ENCODE measurements around the gene KLHL41. TPM values are rescaled to one million over a fixed set of nuclear protein-coding genes. Genes with fewer than 3 reads are reported as not detected.

The KLHL41 gene
- polyA plus RNA-seq, 1 donor (not counting 4 experiments of a cell fraction or from before 2014, with no cell fraction given): 0.24 TPM

GRCh38 chr2:169520896-169521295 lies 11.4 kb downstream of the KLHL41 start:
- H3K36me3 ChIP-seq (ENCODE audit: control insufficient read depth in 2 of 2, extremely low read depth in 1 of 2, insufficient read depth in 2 of 2, low read length in 2 of 2): no peaks in the 10 kb centered on the region
- dilution Hi-C loops (cut with MboI; ENCODE audit: extremely low pct_ligation_motif_present, low sequenced_read_pairs): no loop called here
- H3K9ac ChIP-seq (ENCODE audit: control insufficient read depth, extremely low read depth, insufficient read depth, low read length): no peak overlapping the region
- H2AFZ ChIP-seq (ENCODE audit: control insufficient read depth, low read length): no peak overlapping the region
- H3K9me3 ChIP-seq (ENCODE audit: control insufficient read depth, low read depth, low read length): no peaks in the 10 kb centered on the region
- no peak overlapping the region for H3K4me3 ChIP-seq (ENCODE audit: control insufficient read depth in 2 of 3, extremely low read depth in 1 of 3, insufficient read depth in 2 of 3, low read depth in 1 of 3, low read length in 3 of 3)
- no peaks in the 10 kb centered on the region for H3K4me1 ChIP-seq (ENCODE audit: control insufficient read depth, extremely low read depth, insufficient read depth, low read length)
- no peak overlapping the region for H3K4me2 ChIP-seq (ENCODE audit: control insufficient read depth, extremely low read depth, insufficient read depth, low read depth, low read length)
- H3K79me2 ChIP-seq (ENCODE audit: control insufficient read depth, insufficient read depth, low read length): no peaks in the 10 kb centered on the region
- FAIRE-seq: no peak
- H3K27me3 ChIP-seq (ENCODE audit: control insufficient read depth, extremely low read depth, insufficient read depth, low read length): no peaks in the 10 kb centered on the region
- no peaks in the 10 kb centered on the region for H4K20me1 ChIP-seq (ENCODE audit: control insufficient read depth, extremely low read depth, insufficient read depth, low read length)
- H3K27ac ChIP-seq (ENCODE audit: control insufficient read depth, insufficient read depth, low read length): no peak overlapping the region
- DNase-seq (ENCODE audit: low read depth, low spot score): no peak
- H3K9me1 ChIP-seq (ENCODE audit: control insufficient read depth, extremely low read depth, insufficient read depth, low read length): no peaks in the 10 kb centered on the region
- no peak for TF ChIP-seq EZH2 (IDR thresholded peaks at IDR 0.05; ENCODE audit: low read length)
- TF ChIP-seq, protein P1, sequence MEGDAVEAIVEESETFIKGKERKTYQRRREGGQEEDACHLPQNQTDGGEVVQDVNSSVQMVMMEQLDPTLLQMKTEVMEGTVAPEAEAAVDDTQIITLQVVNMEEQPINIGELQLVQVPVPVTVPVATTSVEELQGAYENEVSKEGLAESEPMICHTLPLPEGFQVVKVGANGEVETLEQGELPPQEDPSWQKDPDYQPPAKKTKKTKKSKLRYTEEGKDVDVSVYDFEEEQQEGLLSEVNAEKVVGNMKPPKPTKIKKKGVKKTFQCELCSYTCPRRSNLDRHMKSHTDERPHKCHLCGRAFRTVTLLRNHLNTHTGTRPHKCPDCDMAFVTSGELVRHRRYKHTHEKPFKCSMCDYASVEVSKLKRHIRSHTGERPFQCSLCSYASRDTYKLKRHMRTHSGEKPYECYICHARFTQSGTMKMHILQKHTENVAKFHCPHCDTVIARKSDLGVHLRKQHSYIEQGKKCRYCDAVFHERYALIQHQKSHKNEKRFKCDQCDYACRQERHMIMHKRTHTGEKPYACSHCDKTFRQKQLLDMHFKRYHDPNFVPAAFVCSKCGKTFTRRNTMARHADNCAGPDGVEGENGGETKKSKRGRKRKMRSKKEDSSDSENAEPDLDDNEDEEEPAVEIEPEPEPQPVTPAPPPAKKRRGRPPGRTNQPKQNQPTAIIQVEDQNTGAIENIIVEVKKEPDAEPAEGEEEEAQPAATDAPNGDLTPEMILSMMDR (optimal IDR thresholded peaks at IDR 0.05 in 1 of 3, IDR thresholded peaks at IDR 0.05 in 1 of 3, conservative IDR thresholded peaks at IDR 0.05 in 1 of 3; ENCODE audit: extremely low read depth in 1 of 3, insufficient read depth in 2 of 3, low read length in 3 of 3): no peak

- dilution Hi-C loops (cut with MboI; ENCODE audit: extremely low pct_ligation_motif_present, low sequenced_read_pairs): no loop called here
- Histone ChIP-seq H3K36me3 (ENCODE audit: control insufficient read depth in 2 of 2, extremely low read depth in 1 of 2, insufficient read depth in 2 of 2, low read length in 2 of 2) (no peaks in the 10 kb centered on the region), H3K9me1 (ENCODE audit: control insufficient read depth, extremely low read depth, insufficient read depth, low read length) (no peaks in the 10 kb centered on the region), H3K4me1 (ENCODE audit: control insufficient read depth, extremely low read depth, insufficient read depth, low read length) (no peaks in the 10 kb centered on the region), H3K79me2 (ENCODE audit: control insufficient read depth, insufficient read depth, low read length) (no peaks in the 10 kb centered on the region), H3K9me3 (ENCODE audit: control insufficient read depth, low read depth, low read length) (no peaks in the 10 kb centered on the region), H2AFZ (ENCODE audit: control insufficient read depth, low read length) (no peak overlapping the region), H3K27me3 (ENCODE audit: control insufficient read depth, extremely low read depth, insufficient read depth, low read length) (no peaks in the 10 kb centered on the region), H3K4me2 (ENCODE audit: control insufficient read depth, extremely low read depth, insufficient read depth, low read depth, low read length) (no peak overlapping the region), H3K9ac (ENCODE audit: control insufficient read depth, extremely low read depth, insufficient read depth, low read length) (no peak overlapping the region), H4K20me1 (ENCODE audit: control insufficient read depth, extremely low read depth, insufficient read depth, low read length) (no peaks in the 10 kb centered on the region), H3K4me3 (ENCODE audit: control insufficient read depth in 2 of 3, extremely low read depth in 1 of 3, insufficient read depth in 2 of 3, low read depth in 1 of 3, low read length in 3 of 3) (no peak overlapping the region), H3K27ac (ENCODE audit: control insufficient read depth, insufficient read depth, low read length) (no peak overlapping the region)
- DNase-seq (ENCODE audit: low read depth, low spot score) (no peak), FAIRE-seq (no peak)
- TF ChIP-seq, protein P1 (optimal IDR thresholded peaks at IDR 0.05 in 1 of 3, IDR thresholded peaks at IDR 0.05 in 1 of 3, conservative IDR thresholded peaks at IDR 0.05 in 1 of 3; ENCODE audit: extremely low read depth in 1 of 3, insufficient read depth in 2 of 3, low read length in 3 of 3): no peak
- TF ChIP-seq EZH2 (IDR thresholded peaks at IDR 0.05; ENCODE audit: low read length): no peak
Measured at GRCh38 chr2:169523681-169524080, 14.2 kb downstream of the KLHL41 start.
